NCI-H69 (cell line): Measurements from ENCODE around the gene ACKR2.
A peak's percentile ranks its signal among the peaks of the same experiment; 100 is the strongest.

Source experiments
- DNase-seq: peaks from one replicate; lab custom pipeline; 2025; lab: John Stamatoyannopoulos, UW

The ACKR2 gene

DNA sequence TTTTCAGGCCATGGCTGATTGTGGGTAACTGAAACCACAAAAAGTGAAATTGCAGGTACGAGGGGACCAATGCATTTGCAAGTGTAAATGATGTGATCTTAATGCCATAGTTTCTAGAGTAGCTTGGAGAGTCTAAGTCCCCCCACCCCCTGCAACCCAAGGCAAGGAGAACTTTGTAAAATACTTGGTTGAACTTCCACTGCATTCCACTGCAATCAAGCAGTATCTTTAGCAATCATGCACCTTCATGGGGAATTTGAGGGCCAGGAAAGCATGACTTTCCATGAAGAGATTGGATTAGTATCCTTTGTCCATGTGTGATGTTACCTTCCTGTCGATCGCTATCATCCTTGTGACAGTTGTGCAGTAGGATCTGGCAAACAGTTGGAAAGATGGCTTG, 77.8 kb downstream of the ACKR2 start:
- no peak for DNase-seq

DNA sequence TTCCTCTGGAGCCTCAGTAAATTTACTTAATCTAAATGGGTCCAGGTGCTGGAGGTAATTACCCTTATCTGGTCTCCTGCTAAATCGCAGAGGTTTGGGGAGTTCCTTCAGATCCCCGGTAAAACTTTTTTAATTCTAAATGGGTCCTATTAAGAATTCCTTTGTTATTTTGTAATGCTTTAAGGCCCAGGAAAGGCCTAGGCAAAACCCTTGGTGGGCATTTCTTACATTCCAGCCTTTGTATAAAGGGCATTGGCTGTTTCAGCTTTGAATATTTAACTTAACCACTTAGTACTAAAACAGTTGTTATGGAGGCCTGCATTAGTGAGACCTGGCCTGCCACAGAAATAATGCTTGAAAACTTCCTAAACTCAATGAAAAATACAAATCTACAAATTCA, 81.8 kb downstream of the ACKR2 start:
- no peak for DNase-seq

DNA sequence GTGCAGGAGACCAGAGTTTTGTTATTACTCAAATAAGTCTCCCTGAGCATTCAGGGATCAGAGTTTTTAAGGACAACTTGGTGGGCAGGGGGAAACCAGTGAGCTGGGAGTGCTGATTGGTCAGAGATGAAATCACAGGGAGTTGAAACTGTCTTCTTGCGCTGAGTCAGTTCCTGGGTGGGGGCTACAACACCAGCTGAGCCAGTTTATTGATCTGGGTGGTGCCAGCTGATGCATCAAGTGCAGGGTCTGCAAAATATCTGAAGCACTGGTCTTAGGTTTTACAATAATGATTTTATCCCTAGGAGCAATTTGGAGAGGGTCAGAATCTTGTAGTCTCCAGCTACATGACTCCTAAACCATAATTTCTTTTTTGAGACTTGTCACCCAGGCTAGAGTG, 82.9 kb downstream of the ACKR2 start:
- DNase-seq, result no peak

DNA sequence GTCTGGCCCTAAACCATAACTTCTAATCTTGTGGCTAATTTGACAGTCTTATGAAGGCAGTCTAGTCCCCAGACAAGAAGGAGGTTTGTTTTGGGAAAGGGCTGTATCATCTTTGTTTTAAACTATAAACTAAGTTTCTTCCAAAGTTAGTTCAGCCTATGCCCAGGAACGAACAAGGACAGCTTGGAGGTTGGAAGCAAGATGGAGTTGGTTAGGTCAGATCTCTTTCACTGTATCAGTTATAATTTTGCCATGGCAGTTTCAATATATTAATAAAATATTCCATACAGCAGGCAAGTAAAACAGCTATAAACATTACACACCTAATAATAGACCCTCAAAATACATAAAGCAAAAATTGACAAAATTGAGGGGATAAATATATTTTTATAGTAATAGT, 83.6 kb downstream of the ACKR2 start:
- DNase-seq, result no peak

DNA sequence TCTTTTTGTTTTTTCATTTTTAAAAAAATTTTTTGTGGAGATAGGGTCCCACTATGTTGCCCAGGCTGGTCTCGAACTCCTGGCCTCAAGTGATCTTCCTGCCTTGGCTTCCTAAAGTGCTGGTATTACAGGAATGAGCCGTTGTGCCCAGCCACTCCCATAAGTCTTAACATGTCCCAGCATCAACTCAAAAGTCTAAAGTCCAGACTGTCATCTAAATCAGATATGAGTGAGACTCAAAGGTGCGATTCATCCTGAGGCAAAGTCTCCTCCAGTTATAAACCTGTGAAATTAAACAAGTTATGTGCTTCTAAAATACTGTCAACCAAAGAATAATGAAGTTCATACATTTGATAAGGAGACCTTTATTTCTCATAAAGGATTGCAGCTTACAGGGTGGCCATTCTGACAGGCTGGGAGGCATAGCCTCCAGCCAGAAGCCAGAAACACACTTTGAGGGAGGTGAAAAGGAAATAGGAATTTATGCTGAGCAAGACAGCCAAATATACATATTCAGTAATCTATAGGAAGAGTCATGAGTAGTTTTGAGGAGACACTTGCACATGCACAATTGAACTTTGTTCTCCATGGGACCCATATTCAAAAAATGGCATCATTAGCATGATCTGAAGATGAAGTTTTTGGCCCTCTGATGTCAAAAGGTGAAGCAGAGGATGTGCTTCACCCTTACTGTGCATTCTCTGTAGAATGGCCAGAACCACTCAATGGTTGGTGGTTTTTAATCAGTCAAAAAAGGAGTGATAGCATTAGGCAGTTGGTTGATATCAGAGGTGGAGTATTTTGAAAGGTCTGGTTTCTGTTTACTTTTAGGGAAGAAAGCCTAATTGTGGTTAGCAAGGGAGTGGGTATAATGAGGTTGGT, 85.7 kb downstream of the ACKR2 start:
- no peak for DNase-seq

DNA sequence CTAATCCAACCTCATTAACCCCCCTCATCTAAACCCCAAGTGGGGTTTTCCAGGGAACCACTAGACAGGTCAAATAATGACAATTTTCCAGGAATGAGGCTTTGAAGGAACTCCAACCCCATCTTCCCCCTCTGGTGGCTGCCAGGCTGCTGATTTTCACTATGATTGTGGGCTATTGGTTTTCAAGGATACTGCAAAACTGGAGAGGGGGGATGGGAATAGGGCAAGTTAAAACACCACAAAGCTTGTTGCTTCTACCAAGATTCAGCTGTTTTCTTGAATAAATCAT, 86.3 kb downstream of the ACKR2 start:
- DNase-seq, result peak; percentile 8

DNA sequence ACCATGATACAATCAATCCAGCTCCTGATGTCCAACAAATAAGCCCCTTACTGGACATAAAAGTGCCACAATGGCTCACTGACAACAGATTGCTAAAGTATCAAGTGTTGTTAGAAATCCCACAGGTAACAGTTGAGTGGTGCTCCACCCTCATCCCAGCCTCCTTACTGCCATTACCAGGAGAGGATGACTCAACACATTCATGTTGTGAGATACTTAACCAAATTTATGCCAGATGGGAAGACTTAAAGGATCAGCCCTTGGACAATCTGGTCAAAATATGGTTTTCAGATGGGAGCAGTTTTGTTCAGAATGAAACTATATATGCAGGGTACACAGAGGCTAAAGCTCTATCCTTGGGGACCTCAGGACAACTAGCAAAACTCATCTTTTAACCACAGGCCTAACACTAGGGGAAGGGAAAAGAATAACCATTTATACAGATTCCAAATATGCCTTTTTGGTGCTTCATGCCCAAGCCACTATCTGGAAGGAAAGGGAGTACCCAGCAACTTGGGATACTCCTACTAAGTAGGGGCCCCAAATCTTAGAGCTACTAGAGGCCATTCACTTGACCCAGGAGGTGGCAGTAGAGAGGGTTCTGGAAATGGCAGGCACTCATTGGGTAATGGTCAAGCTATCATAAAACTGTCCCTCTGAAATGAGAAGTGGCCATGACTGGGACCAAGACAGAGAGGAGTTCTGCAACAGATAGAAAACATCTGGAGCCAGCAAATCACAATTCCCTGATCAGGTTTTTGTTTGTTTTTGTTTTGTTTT, 89.8 kb downstream of the ACKR2 start:
- DNase-seq, result peak; percentile 20

DNA sequence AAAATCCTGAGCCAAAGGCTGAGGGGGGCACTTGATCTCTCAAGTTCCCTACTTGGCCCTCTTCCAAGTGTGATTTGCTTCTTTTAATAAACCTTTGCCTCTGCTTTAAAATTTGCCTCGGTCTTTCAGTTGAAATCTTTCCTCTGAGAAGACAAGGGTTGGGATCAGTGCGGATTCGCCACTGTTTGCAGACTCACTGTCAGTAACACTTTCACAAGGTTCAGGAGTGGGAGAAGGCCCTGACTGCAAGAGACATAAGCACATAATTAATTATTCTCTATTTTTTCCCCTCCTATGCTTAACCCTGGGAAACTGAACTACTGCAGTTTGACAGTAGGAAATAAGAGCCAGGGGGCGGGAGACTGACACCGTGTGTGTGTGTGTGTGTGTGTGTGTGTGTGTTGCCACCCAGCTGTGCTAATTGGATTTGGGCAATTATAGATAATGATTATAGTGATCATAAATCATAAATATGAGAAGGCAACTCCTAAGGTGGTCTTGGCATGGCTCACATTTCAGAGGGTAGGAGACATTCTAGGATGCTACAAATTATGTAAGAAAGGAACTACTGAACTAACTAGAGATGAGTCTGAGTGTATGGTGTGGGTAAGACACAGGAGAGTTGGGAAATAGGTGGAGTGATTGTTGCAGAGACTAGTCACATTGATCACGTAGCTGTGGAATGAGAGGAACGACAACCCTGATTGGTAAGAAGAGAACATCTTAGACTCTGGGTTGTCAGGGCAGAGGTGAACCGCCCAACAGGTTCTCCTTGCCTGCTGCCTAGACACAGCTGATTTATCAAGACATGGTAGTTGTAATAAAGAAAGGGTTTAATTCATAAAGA, 91.2 kb downstream of the ACKR2 start:
- DNase-seq, result peak; percentile 58

DNA sequence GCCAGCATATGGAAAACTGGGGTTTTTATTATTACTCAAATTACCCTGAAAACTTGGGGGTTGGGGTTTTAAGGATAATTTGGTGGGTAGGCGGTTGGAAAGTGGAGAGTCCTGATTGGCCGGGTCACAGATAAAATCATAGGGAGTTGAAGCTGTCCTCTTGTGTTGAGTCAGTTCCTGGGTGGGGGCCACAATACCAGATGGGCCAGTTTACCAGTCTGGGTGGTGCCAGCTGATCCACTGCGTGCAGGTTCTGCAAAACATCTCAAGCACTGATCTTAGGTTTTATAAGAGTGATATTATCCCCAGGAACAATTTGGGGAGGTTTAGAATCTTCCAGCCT, 91.8 kb downstream of the ACKR2 start:
- DNase-seq, result no peak

DNA sequence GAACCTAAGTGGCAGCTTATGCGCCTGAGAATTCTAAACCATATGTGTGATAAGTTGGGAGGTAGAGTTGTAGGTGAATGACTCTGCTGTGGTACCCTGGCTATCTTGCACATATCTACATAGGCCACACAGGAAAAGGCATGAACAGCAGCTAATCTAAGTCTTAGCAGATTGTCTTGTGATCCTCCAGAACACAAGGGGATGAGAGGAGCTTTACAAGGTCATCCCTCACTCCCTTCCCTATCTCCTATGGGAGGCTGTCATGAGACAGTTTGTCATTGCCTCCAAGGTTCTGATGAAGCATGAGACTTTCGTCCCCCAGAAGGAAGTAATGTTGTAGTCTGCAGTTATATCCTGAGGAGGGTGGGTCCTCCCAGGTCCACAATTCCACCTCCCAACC, 93.0 kb downstream of the ACKR2 start:
- no peak for DNase-seq

DNA sequence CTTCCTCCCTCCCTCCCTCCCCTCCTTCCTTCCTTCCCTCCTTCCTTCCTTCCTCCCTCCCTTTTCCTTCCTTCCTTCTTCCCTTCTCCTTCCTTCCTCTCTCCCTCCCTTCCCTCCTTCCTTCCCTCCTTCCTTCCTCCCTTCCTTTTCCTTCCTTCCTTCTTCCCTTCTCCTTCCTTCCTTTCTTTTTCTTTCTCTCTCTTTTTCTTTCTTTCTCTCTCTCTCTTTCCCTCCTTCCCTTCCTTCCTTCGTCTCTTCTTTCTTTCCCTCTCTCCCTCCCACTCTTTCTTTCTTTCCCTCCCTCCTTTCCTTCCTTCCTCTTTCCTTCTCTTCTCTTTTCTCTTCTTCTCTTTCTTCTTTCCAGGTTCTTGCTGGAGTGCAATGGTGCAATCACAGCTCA, 94.8 kb downstream of the ACKR2 start:
- no peak for DNase-seq

DNA sequence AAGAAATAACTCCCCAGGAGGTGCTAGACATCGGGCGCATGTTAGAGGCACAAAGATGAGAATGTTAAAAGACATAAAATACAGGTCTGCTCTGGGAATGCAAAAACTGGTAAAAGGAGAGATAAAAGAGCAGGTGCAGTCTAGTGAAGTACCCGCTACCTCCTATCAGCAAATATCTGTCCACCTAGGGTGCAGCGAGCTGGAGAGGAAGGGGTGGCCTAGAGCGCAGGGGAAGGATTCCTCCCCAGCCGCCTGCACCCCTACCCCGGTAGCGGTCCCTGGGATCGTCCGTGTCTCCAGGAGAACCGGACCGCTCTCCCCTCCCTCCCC, 96.5 kb downstream of the ACKR2 start:
- no peak for DNase-seq

DNA sequence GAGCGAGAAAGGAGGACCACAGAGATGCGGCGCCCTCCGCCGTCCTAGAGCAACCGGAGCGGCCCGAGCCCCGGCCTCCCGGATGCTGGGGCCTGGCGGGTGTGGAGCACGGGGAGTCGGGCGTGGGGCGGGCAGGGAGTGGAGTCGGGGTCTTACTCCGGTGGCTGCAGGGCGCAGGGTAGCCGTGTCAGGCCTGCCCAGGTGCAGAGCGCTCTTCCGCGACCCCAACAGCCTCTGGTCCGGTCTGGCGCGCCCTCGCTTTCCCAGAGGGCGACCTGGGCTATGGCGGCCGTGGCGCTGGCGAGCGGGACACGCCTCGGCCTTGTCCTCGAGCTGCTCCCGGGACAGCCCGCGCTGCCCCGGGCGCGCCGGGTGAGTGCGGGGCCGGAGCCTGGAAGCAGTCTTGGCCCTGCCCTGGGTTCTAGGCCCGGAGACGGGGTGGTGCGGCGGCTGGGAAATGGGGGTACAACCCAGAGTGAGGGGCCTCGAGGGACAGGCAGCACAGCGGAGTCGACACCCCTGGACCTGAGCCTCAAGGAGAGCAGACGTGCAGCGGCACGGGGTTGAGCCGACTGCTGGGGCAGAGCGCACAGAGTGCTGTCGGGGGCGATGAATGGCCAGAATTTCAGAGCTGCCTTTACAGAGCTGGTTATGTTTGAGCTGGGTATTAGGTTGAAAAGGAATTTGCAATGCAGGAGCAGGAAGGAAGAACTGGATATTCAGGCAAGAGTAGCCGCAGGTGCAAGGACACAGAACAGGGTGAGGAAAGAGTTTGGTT, 97.0 kb downstream of the ACKR2 start, which contains the start of gene ZNF662:
ZNF662 (plus strand) TSS at position 73 of the 778 bp plus-strand sequence. CDS start 1,973 bp downstream, outside the sequence.
- peak; percentile 71 for DNase-seq

DNA sequence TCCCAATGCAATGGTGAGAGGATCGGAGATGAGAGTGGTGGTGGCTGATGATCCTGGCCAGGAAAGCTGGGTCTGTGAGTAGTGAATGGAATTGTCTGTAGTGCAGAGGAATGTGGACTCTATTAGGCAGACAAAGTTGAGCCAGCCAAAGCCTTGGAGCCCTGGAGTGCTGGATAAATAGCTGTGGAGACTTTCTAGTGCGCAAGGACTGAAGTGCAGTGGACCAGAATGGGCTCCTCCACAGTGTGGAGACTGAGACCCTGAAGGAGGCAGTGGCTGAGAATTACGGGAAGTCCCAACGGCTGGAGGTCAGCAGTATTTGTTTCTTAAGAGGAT, 97.6 kb downstream of the ACKR2 start:
- DNase-seq, result no peak

DNA sequence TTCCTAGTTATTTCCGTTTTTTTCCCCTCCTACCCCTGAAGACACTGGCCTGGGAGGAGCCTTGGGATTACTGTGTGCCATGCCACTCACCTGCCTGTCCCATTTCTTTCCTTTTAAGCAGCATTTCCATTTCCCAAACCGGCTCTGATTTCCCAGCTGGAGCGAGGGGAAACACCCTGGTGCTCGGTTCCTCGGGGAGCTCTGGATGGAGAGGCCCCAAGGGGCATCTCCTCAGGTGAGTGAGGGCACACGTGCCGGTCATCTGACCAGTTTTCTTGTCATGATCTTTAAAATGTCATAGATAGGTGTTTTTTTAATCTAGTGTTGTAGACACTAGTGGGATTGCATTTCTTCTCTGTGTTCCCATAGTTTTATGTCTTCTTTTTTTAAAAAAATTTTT, 99.4 kb downstream of the ACKR2 start:
- no peak for DNase-seq

DNA sequence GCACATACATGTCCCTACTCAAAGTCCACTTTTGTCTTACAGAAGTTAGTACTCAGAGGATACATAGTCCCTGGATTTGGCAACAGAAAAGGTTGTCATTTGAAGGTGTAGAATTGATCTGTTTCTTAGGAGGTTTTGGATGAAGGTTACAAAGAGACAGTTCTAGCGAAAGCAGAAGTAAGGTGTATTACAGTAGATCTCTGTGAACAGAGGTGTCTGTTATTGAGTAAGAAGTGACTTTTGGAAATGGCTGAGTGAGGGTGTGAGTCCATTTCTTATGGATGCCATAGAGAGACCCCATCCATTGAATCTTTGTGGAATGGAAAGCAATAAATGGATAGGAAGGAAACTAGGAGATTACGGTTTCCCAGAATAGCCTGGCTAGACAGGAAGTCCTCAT, 102.3 kb downstream of the ACKR2 start:
- DNase-seq, result no peak

DNA sequence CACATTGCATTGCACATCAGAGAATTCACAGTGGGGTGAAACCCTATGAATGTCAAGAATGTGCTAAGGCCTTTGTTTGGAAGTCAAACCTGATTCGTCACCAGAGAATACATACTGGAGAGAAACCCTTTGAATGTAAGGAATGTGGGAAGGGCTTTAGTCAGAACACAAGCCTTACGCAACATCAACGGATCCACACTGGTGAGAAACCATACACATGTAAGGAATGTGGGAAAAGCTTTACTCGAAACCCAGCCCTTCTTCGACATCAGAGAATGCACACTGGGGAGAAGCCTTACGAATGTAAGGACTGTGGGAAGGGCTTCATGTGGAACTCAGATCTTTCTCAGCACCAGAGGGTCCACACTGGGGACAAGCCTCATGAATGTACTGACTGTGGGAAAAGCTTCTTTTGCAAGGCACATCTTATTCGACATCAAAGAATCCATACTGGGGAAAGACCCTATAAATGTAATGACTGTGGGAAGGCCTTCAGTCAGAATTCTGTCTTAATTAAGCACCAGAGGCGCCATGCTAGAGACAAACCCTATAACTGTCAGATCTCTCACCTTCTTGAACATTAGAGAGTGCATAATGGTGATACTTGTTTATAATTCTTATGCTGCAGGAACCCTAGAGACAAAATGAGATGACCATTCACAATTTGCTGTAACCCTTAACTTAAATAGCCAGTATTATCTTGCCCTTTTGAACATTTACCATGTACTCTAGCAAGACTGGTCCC, 105.7 kb downstream of the ACKR2 start:
- no peak for DNase-seq
